ENCODE data around the gene AGO1.

Gene AGO1

DNA sequence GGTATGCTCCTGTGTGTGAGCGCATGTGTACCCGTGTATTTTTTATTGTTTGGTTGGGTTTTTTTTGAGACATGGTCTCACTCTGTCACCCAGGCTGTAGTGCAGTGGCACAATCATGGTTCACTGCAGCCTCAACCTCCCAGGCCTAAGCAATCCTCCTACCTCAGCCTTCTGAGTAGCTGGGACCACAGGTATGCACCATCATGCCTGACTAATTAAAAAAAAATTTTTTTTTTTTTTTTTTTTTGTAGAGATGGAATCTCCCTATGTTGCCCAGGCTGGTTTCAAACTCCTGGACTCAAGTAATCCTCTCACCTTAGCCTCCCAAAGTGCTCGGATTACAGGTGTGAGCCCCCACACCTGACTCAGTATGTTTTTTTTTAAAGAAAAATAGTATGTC is 89.6 kb downstream of the AGO1 start:
- DNase-seq (ENCODE audit: low read depth, low spot score): peak; percentile 2

DNA sequence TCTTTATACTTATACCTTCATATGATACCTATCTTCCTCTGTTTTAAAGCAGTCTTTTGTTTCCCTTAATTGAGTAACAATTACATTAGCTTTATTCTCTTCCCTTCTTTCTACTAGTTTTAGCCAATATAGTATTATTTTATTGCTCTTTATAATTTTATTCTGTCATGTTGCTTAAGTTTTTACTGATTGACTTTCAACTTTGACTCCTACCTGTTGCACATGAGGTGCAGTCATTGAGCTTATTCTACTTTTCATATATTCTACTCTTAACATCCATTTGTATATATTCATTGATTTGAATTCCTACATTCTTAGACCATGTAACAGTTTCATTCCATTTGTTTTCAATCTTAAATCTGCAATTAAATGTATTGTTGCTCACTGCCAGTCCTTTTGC is 97.1 kb downstream of the AGO1 start:
- no peak for DNase-seq (ENCODE audit: low read depth, low spot score)

Measured in astrocyte of the hippocampus (primary cell).